ENCODE measurements around the gene TNFRSF14.

Gene TNFRSF14

GRCh38 chr1:2583331-2583791 lies 27.2 kb downstream of the TNFRSF14 start:
- H3K27ac ChIP-seq (replicated peaks) = no peak overlapping the region; the same call in 1 of the 2 replicates
- TF ChIP-seq GABPA (IDR thresholded peaks at IDR 0.05; ENCODE audit: low read depth) = no peak
- TF ChIP-seq SPI1 (IDR thresholded peaks at IDR 0.05; ENCODE audit: borderline replicate concordance, low read depth) = no peak
- no peak for TF ChIP-seq CTCF (IDR thresholded peaks at IDR 0.05; ENCODE audit: insufficient read depth, low read length)
- no peaks in the 10 kb centered on the region for H3K27me3 ChIP-seq (ENCODE audit: insufficient read depth, poor library complexity, severe bottlenecking)
- H3K4me3 ChIP-seq (replicated peaks; ENCODE audit: insufficient read depth, low read length) = no peak overlapping the region
- no peak for DNase-seq (ENCODE audit: low read depth in 1 of 2, low spot score in 1 of 2)

GRCh38 chr1:2583871-2584351 lies 27.7 kb downstream of the TNFRSF14 start:
- Histone ChIP-seq H3K4me3 (replicated peaks; ENCODE audit: insufficient read depth, low read length) (no peak overlapping the region), H3K27me3 (ENCODE audit: insufficient read depth, poor library complexity, severe bottlenecking) (no peaks in the 10 kb centered on the region), H3K27ac (replicated peaks) (peak overlapping the region; percentile 91)
- TF ChIP-seq CTCF (IDR thresholded peaks at IDR 0.05; ENCODE audit: insufficient read depth, low read length) (no peak), SPI1 (IDR thresholded peaks at IDR 0.05; ENCODE audit: borderline replicate concordance, low read depth) (peak; percentile 72; the same call in 1 of the 2 replicates)
- peak; percentile 45 to 62 for DNase-seq (ENCODE audit: low read depth in 1 of 2, low spot score in 1 of 2)

GRCh38 chr1:2584686-2585317 lies 28.6 kb downstream of the TNFRSF14 start:
- peak overlapping the region; percentile 75 for H3K4me3 ChIP-seq (replicated peaks; ENCODE audit: insufficient read depth, low read length)
- no peaks in the 10 kb centered on the region for H3K27me3 ChIP-seq (ENCODE audit: insufficient read depth, poor library complexity, severe bottlenecking)
- no peak for TF ChIP-seq POLR2AphosphoS5 (IDR thresholded peaks at IDR 0.05; ENCODE audit: low read depth)
- no peak for TF ChIP-seq SPI1 (IDR thresholded peaks at IDR 0.05; ENCODE audit: borderline replicate concordance, low read depth)
- no peak for TF ChIP-seq GABPA (IDR thresholded peaks at IDR 0.05; ENCODE audit: low read depth)
- no peak for TF ChIP-seq CTCF (IDR thresholded peaks at IDR 0.05; ENCODE audit: insufficient read depth, low read length)
- no peak for TF ChIP-seq REST (IDR thresholded peaks at IDR 0.05; ENCODE audit: insufficient replicate concordance, low read depth)
- no peak for DNase-seq (ENCODE audit: low read depth in 1 of 2, low spot score in 1 of 2)
- H3K27ac ChIP-seq (replicated peaks) = peak overlapping the region; percentile 91

- H3K27ac ChIP-seq (replicated peaks) = peak overlapping the region; percentile 91
- peak; percentile 79 to 88 for DNase-seq (ENCODE audit: low read depth in 1 of 2, low spot score in 1 of 2)
Measured at GRCh38 chr1:2585318-2586092, 29.3 kb downstream of the TNFRSF14 start.

More at GRCh38 chr1:2585318-2586092, 29.3 kb downstream of the TNFRSF14 start:
- Histone ChIP-seq H3K4me3 (replicated peaks; ENCODE audit: insufficient read depth, low read length) (peak overlapping the region; percentile 75), H3K27me3 (ENCODE audit: insufficient read depth, poor library complexity, severe bottlenecking) (no peaks in the 10 kb centered on the region)
- TF ChIP-seq SPI1 (IDR thresholded peaks at IDR 0.05; ENCODE audit: borderline replicate concordance, low read depth) = peak; percentile 59; the same call in 1 of the 2 replicates
- no peak for TF ChIP-seq REST (IDR thresholded peaks at IDR 0.05; ENCODE audit: insufficient replicate concordance, low read depth)
- TF ChIP-seq GABPA (IDR thresholded peaks at IDR 0.05; ENCODE audit: low read depth) = peak; percentile 69
- TF ChIP-seq POLR2AphosphoS5 (IDR thresholded peaks at IDR 0.05; ENCODE audit: low read depth) = peak; percentile 86
- TF ChIP-seq CTCF (IDR thresholded peaks at IDR 0.05; ENCODE audit: insufficient read depth, low read length) = no peak

Measured in HL-60 (cell line).